HepG2 (cell line): ENCODE measurements around the gene C17orf75. TPM values are rescaled to one million over a fixed set of nuclear protein-coding genes. Genes with fewer than 3 reads are reported as not detected.

Experiments
- DNMT1 ChIP-seq: sonication (generic); formaldehyde crosslinking; IDR thresholded peaks from 2 replicates; pipeline ENCODE4 v1.5.1; 2020; ENCODE audit warnings: mild to moderate bottlenecking, missing genetic modification reagents
- HNRNPK ChIP-seq: fragments of 200-400 bp; formaldehyde crosslinking; IDR thresholded peaks from 2 replicates; pipeline ENCODE4 v1.6.1; 2018; ENCODE audit warnings: low read length, low read depth, moderate library complexity, mild to moderate bottlenecking; ENCODE audit not compliant: poor library complexity, severe bottlenecking
- KLF13 ChIP-seq: sonication (generic); formaldehyde crosslinking; IDR thresholded peaks from 2 replicates; pipeline ENCODE4 v1.4.0; 2020; ENCODE audit warnings: mild to moderate bottlenecking, missing genetic modification reagents
- MLLT10 ChIP-seq: sonication (generic); formaldehyde crosslinking; IDR thresholded peaks from 2 replicates; pipeline ENCODE4 v1.4.0; 2020; ENCODE audit warnings: missing genetic modification reagents
- NCOA5 ChIP-seq: sonication (generic); formaldehyde crosslinking; IDR thresholded peaks from 2 replicates; pipeline ENCODE4 v1.4.0; 2020; ENCODE audit warnings: missing genetic modification reagents
- PHF8 ChIP-seq: sonication (generic); formaldehyde crosslinking; IDR thresholded peaks from 2 replicates; pipeline ENCODE4 v1.5.0; 2020; ENCODE audit warnings: missing genetic modification reagents
- TEAD3 ChIP-seq: optimal IDR thresholded peaks from 2 replicates; pipeline ENCODE3; 2016; ENCODE audit warnings: borderline replicate concordance
- ZNF451 ChIP-seq: sonication (generic); formaldehyde crosslinking; IDR thresholded peaks from 2 replicates; pipeline ENCODE4 v1.5.0; 2020; ENCODE audit warnings: mild to moderate bottlenecking, missing genetic modification reagents
- ZNF629 ChIP-seq: sonication (generic); formaldehyde crosslinking; conservative IDR thresholded peaks from 2 replicates; pipeline ENCODE4 v1.5.0; 2020; ENCODE audit warnings: missing genetic modification reagents
- polyA plus RNA-seq, 8 experiments: library from polyadenylated mRNA; depleted of rRNA in 3 of 8; stranded (reverse) in 7 of 8; unstranded in 1 of 8; fragments of >200 nt; fragmentation: Illumina TruSeq in 4 of 8; extraction: Trizol in 4 of 8; gene quantifications; 2 replicates each; pipeline versions ENCODE4 v1.2.1 to v1.2.3, GENCODE V29; 2011 to 2016; ENCODE audit warnings: low read depth in 4 of 8, missing spikeins in 1 of 8, mixed read lengths in 1 of 8; ENCODE audit not compliant: insufficient read depth in 1 of 8
- total RNA-seq, 5 experiments: library from RNA; depleted of rRNA; stranded (reverse); fragments of >200 nt; fragmentation: Illumina TruSeq; extraction: Trizol; gene quantifications; 2 replicates each; pipeline ENCODE4 v1.2.3, GENCODE V29; 2016; ENCODE audit warnings: low read depth in 1 of 5
- TF ChIP-seq, protein P1 (sequence below): sonication (generic); formaldehyde crosslinking; IDR thresholded peaks from 2 replicates; pipeline ENCODE4 v1.4.0; 2020; ENCODE audit warnings: missing genetic modification reagents
- TF ChIP-seq, protein P2 (sequence below): sonication (generic); formaldehyde crosslinking; IDR thresholded peaks from 2 replicates; pipeline ENCODE4 v1.4.0; 2020; ENCODE audit warnings: missing genetic modification reagents
- TF ChIP-seq, protein P3 (sequence below): sonication (generic); formaldehyde crosslinking; conservative IDR thresholded peaks from 2 replicates; pipeline ENCODE4 v1.4.0; 2020; ENCODE audit warnings: missing genetic modification reagents
- TF ChIP-seq, protein P4 (sequence below): sonication (generic); formaldehyde crosslinking; IDR thresholded peaks from 2 replicates; pipeline ENCODE4 v1.5.0; 2020; ENCODE audit warnings: missing genetic modification reagents
- TF ChIP-seq, protein P5 (sequence below): sonication (generic); formaldehyde crosslinking; IDR thresholded peaks from 2 replicates; pipeline ENCODE4 v1.8.0; 2022; ENCODE audit warnings: mild to moderate bottlenecking, missing genetic modification reagents, borderline replicate concordance
- TF ChIP-seq, protein P6 (sequence below): sonication (generic); formaldehyde crosslinking; IDR thresholded peaks from 2 replicates; pipeline ENCODE4 v1.4.0; 2020; ENCODE audit warnings: mild to moderate bottlenecking, missing genetic modification reagents

Gene C17orf75
- total and polyA plus RNA-seq, 2 of the 13 experiments (the other 11 are each of a cell fraction or from before 2014, with no cell fraction given) = 16.2 to 33.0 TPM

DNA sequence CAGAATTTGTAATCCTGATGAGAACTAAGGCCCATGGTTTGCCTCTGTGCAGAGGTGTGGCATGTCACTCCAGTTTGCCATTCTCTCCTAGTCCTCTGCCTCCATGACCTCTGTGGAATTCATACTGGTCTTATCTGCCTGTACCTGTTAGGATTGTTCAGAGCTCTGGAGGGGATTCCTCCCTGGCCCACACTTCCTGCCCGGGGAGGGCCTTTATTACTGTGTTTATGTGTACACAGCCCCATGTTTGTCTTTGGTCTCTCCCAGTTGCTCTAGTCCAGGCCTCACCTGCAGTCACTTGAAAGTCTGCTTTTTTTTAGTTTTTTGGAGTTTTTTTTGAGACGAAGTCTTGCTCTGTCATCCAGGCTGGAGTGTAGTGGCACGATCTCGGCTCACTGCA, 39.9 kb downstream of the C17orf75 start (continued):
- TF ChIP-seq, protein P1, sequence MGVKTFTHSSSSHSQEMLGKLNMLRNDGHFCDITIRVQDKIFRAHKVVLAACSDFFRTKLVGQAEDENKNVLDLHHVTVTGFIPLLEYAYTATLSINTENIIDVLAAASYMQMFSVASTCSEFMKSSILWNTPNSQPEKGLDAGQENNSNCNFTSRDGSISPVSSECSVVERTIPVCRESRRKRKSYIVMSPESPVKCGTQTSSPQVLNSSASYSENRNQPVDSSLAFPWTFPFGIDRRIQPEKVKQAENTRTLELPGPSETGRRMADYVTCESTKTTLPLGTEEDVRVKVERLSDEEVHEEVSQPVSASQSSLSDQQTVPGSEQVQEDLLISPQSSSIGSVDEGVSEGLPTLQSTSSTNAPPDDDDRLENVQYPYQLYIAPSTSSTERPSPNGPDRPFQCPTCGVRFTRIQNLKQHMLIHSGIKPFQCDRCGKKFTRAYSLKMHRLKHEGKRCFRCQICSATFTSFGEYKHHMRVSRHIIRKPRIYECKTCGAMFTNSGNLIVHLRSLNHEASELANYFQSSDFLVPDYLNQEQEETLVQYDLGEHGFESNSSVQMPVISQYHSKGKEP = no peak
- no peak for TF ChIP-seq ZNF451
- no peak for TF ChIP-seq KLF13 (CRISPR knock-in tag)
- TF ChIP-seq, protein P2, sequence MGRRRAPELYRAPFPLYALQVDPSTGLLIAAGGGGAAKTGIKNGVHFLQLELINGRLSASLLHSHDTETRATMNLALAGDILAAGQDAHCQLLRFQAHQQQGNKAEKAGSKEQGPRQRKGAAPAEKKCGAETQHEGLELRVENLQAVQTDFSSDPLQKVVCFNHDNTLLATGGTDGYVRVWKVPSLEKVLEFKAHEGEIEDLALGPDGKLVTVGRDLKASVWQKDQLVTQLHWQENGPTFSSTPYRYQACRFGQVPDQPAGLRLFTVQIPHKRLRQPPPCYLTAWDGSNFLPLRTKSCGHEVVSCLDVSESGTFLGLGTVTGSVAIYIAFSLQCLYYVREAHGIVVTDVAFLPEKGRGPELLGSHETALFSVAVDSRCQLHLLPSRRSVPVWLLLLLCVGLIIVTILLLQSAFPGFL = no peak
- no peak for TF ChIP-seq MLLT10 (CRISPR knock-in tag)
- TF ChIP-seq HNRNPK = no peak
- TF ChIP-seq, protein P3, sequence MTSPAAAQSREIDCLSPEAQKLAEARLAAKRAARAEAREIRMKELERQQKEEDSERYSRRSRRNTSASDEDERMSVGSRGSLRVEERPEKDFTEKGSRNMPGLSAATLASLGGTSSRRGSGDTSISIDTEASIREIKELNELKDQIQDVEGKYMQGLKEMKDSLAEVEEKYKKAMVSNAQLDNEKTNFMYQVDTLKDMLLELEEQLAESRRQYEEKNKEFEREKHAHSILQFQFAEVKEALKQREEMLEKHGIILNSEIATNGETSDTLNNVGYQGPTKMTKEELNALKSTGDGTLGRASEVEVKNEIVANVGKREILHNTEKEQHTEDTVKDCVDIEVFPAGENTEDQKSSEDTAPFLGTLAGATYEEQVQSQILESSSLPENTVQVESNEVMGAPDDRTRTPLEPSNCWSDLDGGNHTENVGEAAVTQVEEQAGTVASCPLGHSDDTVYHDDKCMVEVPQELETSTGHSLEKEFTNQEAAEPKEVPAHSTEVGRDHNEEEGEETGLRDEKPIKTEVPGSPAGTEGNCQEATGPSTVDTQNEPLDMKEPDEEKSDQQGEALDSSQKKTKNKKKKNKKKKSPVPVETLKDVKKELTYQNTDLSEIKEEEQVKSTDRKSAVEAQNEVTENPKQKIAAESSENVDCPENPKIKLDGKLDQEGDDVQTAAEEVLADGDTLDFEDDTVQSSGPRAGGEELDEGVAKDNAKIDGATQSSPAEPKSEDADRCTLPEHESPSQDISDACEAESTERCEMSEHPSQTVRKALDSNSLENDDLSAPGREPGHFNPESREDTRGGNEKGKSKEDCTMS (CRISPR knock-in tag) = no peak
- TF ChIP-seq, protein P4, sequence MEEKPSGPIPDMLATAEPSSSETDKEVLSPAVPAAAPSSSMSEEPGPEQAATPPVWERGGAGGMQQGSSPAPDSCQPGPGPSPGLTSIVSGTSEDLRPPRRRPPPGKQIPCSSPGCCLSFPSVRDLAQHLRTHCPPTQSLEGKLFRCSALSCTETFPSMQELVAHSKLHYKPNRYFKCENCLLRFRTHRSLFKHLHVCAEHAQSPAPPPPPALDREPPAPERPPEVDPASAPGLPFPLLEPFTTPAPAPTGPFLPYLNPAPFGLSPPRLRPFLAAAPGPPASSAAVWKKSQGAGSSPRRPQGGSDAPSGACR = no peak
- no peak for TF ChIP-seq ZNF629
- TF ChIP-seq, protein P5, sequence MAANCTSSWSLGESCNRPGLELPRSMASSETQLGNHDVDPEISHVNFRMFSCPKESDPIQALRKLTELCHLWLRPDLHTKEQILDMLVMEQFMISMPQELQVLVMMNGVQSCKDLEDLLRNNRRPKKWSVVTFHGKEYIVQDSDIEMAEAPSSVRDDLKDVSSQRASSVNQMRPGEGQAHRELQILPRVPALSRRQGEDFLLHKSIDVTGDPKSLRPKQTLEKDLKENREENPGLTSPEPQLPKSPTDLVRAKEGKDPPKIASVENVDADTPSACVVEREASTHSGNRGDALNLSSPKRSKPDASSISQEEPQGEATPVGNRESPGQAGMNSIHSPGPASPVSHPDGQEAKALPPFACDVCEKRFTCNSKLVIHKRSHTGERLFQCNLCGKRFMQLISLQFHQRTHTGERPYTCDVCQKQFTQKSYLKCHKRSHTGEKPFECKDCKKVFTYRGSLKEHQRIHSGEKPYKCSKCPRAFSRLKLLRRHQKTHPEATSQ (CRISPR knock-in tag) = no peak
- peak; percentile 42 for TF ChIP-seq TEAD3 (CRISPR knock-in tag)
- no peak for TF ChIP-seq NCOA5
- TF ChIP-seq, protein P6, sequence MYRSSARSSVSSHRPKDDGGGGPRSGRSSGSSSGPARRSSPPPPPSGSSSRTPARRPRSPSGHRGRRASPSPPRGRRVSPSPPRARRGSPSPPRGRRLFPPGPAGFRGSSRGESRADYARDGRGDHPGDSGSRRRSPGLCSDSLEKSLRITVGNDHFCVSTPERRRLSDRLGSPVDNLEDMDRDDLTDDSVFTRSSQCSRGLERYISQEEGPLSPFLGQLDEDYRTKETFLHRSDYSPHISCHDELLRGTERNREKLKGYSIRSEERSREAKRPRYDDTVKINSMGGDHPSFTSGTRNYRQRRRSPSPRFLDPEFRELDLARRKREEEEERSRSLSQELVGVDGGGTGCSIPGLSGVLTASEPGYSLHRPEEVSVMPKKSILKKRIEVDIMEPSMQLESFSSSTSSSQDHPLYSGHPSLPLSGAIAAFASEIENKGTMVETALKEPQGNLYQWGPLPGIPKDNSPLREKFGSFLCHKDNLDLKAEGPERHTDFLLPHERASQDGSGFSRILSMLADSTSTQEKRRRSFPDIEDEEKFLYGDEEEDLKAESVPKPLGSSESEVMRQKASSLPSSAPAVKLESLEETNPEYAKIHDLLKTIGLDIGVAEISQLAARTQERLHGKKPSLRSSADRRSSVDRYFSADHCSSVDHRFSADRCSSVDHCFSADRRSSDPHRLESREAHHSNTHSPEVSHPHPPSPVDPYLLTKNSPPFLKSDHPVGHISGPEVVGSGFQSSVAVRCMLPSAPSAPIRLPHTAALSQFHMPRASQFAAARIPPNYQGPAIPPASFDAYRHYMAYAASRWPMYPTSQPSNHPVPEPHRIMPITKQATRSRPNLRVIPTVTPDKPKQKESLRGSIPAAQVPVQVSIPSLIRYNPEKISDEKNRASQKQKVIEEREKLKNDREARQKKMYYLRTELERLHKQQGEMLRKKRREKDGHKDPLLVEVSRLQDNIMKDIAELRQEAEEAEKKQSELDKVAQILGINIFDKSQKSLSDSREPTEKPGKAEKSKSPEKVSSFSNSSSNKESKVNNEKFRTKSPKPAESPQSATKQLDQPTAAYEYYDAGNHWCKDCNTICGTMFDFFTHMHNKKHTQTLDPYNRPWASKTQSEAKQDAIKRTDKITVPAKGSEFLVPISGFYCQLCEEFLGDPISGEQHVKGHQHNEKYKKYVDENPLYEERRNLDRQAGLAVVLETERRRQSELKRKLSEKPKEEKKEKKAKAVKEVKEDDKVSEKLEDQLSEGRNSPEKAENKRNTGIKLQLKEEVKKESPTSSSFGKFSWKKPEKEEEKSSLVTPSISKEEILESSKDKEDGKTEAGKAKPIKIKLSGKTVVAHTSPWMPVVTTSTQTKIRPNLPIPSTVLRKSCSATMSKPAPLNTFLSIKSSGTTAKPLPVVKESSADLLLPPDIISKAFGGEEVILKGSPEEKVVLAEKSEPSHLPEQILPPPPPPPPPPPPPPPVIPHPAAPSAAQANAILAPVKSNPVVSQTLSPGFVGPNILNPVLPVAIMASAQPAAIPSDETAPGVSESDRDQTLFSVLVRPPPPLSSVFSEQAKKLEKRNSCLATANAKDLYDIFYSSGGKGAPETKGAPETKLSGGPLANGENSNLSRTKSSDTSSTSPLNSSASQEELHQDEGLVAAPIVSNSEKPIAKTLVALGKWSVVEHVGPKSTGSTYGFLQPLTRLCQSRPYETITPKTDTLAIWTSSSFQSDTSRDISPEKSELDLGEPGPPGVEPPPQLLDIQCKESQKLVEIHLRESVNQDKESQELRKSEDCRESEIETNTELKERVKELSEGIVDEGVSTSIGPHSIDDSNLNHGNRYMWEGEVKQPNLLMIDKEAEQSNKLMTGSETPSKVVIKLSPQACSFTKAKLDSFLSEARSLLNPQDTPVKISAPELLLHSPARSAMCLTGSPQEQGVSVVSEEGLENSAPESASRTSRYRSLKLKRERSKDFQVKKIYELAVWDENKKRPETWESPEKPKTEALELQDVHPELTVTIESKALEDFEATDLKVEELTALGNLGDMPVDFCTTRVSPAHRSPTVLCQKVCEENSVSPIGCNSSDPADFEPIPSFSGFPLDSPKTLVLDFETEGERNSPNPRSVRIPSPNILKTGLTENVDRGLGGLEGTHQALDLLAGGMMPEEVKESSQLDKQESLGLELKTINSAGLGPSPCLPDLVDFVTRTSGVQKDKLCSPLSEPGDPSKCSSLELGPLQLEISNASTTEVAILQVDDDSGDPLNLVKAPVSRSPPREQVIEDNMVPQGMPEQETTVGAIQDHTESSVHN (CRISPR knock-in tag) = no peak
- no peak for TF ChIP-seq PHF8 (CRISPR knock-in tag)
- TF ChIP-seq DNMT1 (CRISPR knock-in tag) = no peak
